Daoy (cell line): Measurements from ENCODE around the gene GAB1. TPM values are rescaled to one million over a fixed set of nuclear protein-coding genes. Genes with fewer than 3 reads are reported as not detected.

Experiments used
- DNase-seq: peaks from one replicate; pipeline ENCODE4 v3.0.0-alpha.2; 2015; ENCODE audit warnings: low read depth
- total RNA-seq: library from RNA; depleted of rRNA; stranded (reverse); fragments of >200 nt; shearing (Covaris generic); gene quantifications from 2 replicates; pipeline ENCODE4 v1.2.3, GENCODE V29; 2014; rRNA removed

Gene GAB1
- 5.3 and 6.7 TPM in 2 replicates for total RNA-seq

DNA sequence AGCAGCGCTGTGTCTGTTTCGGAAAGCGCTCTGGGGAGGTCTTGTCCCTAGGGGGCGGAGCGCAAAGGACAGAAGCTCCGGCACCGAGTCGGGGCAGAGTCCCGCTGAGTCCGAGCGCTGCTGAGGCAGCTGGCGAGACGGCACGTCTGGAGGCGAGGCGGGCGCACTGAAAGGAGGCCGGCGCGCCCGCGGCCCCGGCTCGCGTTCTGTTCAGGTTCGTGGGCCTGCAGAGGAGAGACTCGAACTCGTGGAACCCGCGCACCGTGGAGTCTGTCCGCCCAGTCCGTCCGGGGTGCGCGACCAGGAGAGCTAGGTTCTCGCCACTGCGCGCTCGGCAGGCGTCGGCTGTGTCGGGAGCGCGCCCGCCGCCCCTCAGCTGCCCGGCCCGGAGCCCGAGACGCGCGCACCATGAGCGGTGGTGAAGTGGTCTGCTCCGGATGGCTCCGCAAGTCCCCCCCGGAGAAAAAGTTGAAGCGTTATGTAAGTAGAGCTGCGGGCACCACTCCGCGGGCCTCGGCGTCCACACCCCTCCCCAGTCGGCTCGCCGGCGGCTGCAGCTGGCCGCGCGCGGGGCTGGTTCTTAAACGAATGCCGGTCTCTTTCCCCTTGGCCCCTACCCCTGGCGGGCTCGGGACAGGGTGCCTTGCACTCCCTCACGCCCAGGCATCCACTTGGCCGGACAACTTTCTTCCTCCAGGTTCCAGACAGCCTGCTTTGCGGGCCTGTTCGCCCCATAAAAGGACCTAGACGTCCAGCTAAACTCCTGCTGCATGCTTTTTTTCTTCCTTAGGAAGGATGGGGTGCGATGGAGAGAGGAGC is at the start of gene GAB1:
Gene GAB1, plus strand, starts transcription at position 96 of the 819 bp plus-strand sequence. Its CDS starts 313 bp downstream, at position 409.
- DNase-seq: peak; percentile 70

DNA sequence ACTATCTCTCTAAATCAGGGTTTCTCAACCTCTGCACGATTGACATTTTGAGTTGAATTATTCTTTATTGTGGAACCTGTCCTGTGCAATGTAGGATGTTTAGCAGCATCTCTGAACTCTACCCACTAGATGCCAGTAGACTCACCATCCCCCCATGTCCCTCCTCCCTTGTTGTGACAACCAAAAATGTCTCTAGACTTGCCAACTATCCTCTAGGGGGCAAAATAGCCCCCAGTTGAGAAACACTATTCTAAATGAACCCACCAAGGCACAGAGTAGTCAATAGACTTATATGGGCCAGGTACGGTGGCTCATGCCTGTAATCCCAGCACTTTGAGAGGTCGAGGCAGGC is 49.1 kb upstream of the GAB1 start:
- no peak for DNase-seq

DNA sequence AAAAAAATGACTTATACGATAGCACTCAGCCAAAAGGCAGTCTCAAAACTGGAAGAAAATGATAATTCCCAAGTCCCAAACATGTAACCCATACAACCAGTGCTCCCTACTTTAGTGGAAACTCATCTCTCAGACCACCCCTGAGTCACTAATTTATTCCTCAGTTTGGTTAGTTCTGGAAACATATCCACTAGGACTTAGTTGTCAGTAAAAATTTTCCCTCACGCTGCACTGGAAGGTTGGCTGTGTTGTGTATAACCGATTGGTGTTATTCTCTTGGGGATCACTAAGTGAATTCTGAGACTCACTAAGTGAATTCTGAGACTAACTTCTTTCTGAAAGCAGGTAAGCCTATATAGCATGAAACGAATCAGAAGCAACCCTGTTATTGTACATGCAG is 48.5 kb upstream of the GAB1 start:
- DNase-seq: no peak

DNA sequence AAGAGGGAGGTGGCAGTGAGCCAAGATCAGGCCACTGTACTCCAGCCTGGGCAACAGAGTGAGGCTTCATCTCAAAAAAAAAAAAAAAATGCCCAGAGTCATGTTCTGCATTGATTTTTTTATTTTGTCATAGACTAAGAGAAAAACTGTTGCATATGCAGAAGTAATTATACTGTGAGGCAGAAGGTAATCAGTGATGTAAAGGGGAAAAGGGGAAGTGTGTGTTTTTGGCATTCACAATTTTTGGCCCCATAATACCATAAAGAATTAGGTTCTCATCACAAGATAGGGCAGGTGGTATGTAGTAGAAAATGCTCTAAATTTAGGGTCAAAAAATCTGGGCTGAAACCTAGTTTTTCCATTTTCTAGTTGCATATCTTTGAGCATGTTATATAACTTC is 47.3 kb upstream of the GAB1 start:
- DNase-seq: no peak

DNA sequence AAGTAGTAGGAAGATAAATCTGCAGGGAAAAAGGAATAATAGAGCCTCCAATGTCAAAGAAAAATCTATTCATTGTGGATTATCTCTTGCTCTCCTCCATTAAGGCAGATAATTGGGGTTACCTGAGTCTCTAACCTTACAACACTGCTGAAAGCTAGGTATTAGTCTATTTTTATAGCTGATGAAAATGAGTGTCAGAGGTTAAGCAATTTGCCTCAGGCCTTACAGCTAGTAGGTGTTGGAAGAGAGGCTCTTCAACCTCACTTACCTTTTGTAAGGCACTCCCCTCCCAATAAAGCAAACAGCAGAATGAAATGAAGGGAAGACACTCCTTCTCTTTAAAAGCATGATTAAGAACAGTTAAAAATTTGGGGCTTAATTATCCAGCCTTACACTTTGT is 45.4 kb upstream of the GAB1 start:
- DNase-seq: no peak

DNA sequence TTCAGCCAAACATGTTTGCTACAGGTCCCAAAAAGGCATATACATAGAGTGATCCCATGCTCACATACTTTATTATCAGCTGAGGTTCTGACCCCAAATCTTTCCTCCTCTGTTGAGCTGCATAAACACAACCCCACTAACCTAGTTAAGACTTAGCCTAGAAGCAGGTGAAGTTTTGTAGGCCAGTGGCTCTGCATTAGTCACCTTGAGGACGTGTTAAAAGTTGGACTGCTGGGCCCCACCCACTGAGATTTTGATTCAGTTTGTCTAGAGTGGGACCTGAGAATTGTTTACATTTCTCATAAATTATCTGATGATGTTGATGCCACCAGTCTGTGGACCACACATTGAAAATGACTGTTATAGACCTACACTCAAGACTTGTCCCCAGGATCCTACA is 43.8 kb upstream of the GAB1 start:
- DNase-seq: no peak

DNA sequence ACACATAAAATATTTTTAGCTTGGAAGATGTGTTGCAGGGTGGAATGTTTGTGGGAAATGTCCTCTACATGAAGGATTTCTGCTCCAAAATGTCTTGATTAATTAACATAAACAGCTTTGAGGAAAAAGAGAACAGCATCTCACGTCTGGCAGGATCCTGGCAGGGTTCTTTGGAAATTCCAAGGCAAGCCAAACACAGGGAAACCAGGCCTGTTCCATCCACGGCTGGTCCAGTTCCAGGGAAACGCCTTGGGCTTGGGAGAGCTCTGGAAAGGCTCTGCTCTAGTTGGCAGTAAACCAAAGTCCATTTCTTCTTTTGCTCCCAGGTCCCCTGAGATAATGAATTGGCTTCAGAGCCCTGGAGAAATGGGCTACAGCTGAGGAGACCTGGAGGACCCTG is 42.4 kb upstream of the GAB1 start:
- no peak for DNase-seq

DNA sequence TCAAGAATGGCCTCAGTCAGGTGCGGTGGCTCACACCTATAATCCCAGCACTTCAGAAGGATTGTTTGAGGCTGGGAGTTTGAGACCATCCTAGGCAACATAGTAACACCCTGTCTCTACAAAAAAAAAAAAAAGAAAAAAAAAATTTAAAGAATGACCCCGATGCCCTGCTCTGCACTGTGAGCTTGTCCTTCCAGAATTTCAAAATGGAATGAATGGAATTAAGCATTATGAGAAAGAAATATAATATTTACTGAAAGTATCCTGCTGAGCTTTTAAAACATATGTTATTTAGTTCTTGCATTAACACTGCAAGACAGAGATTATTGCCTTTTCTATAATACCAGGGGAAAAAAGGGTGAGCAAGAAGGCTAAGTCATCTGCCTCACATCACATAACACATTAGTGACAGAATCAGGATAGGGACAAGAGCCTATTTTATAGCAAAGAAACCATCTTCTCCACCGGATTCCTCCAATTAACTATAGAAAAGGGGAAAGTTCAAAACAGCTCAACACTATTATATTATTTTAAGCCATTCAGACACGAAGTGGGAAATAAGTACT is 41.9 kb upstream of the GAB1 start:
- no peak for DNase-seq

DNA sequence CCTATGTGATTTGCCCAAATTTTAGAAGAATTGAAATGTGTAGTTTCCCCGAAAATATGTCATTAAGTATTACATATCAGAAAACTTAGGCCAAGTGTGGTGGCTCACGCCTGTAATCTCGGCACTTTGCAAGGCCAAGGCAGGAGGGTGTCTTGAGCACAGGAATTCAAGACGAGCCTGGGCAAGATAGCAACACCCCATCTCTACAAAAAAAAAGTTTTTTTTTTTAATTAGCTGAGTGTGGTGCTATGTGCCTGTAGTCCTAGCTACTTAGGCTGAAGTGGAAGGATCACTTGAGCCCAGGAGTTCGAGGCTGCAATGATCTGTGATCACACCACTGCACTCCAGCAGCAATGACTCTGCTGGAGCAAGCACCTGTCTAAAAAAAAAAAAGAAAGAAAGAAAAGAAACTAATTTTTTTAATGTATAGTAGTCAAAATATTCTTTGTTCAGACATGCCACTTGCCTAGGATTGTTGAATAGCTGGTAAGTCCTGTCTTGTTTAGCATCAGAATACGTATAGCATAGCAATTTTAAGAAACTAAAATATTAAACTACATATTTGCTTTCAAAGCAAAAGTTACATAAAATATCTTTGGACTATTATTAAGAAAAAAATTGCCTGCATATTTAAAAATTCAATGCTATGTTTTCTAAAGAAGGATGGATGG is 40.1 kb upstream of the GAB1 start:
- no peak for DNase-seq

DNA sequence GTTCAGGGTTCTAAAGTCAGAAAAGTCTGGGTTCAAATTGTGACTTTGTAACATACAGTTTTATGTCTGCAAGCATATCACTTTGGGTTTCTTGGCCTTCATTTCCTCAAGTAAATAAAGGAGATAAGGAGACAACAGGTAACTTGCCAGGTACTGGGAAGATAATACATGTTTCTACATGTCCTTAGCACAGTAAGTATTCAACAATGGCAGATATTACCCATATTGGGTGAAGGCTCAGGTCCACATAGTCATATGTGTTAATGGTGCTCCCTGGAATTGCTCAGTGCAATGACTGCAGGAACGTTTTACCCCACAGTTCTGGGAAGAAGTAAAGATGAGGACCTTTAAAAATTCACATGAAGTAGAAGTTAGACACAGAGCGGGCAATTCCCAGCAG is 35.8 kb upstream of the GAB1 start:
- no peak for DNase-seq

DNA sequence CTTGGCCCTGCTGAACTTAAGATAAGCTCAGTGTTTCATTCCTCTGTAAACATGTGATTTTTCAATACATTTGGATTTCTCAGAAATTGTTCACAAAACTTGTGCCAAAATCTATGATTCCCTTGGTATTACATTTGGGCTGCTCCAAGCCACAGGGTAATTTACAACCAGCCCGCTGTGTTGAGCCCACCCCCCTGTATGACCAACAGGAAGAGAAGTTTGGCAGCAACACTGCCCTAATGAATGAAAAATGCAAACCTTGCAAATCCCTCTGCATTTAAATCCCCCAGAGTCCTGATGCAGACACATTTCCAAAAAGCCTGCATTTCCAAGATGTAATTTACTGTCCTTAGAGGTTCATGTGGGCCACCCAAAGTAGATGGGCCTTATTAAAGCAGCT is 34.1 kb upstream of the GAB1 start:
- DNase-seq: no peak

DNA sequence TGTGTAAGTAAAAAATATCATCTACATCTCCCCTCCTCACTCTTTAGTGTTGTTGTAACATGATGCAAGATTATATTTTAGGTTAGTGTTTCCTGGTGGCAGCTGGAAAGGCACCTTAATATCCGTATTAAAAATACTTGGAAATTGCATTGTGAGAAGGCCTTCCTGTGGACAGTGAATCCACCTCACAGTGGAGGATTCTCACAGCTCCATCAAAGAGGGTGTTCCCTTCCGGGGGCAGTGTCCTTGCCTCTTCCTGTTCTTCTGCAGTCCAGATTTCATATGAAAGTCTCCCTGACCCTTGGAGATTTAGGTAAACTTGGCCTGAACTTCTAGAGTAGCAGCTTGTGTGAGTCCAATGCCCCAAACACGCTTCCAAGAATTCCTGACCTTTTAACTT is 29.9 kb upstream of the GAB1 start:
- DNase-seq: no peak

DNA sequence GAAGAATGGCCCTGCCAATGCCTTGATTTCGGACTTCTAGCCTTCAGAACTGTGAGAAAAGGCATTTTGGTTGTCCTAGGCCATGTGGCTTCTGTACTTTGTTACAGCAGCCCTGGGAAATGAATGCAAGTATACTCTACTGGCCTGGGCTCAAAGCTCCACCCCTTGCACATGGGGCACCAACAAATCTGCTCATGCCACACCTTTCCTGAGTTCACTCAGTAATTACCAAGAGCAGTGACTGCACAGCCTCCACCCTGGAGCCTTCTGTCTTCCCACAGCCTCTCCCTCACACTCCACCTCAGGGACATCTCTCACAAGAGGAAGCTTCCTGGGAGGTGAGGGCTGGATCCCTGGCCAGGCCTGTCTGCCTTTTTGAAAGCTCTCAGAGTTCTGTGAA is 29.1 kb upstream of the GAB1 start:
- no peak for DNase-seq

DNA sequence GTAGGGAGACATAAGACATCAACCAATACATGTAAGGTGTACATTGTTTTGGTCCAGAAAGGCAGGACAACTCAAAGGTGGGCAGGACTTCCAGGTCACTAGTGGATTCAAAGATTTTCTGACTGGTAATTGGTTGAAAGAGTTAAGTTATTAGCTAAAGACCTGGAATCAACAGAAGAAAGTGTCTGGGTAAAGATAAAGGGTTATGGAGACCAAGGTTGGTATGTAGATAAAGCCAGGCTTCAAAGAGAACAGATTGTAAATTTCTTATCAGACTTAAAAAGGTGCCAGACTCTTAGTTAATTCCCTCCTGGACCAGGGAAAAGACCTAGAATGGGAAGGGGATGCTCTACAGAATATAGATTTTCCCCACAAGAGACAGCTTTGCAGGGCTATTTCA is 28.3 kb upstream of the GAB1 start:
- no peak for DNase-seq

DNA sequence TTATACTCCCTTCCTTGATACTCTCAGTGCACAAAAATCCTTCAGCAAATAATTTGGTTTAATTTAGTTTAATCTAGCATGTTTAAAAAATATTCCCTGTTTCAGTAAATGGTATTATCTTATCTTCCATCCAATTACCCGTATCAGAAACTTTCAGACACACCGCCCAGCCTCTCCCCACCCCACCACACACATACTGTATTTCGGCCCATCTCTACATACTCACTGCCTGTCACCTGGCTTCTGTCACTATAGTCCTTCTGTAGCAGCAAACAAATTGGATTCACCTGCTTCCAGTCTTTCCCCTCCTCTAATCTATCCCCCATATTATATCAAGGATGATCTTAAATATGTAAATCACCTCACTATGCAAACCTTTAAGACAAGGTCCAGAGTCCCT is 24.8 kb upstream of the GAB1 start:
- DNase-seq: no peak

DNA sequence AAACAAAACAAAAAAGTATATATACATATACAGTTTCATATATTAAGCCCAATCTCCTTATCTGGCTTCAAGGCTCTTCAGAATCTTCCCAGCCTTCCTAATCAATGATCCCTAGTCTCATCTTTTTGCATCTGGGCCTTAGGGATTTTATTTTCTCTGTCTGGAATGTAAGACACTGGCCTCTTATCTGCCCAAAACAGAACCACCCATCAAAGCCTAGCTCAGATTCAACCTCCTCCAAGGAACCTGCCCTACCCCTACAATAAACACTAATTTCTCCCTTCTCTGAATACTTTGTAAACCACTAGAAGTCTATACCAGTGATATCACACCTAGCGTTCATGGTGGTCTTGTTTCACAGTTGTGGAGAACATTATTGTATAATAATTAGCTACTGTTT is 23.2 kb upstream of the GAB1 start:
- DNase-seq: no peak

DNA sequence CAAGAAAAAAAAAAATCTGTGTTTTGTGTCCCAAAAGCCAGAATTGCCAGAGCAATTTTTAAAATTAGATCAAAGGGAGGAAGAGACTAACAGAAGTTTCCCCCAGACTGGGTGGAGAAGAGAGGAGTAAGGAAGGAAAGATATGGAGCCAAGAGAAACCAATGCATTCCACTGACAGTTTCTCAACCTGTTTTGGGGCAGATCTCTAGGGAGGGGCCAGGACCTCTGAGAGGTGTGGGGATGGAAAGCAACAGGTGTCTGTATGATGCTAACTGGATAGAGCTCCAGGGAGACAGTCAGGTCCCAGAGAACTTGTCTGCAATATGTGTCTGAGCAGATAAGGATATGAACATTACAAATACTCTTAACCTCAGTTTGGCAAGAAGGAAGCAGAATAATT is 22.7 kb upstream of the GAB1 start:
- DNase-seq: no peak

DNA sequence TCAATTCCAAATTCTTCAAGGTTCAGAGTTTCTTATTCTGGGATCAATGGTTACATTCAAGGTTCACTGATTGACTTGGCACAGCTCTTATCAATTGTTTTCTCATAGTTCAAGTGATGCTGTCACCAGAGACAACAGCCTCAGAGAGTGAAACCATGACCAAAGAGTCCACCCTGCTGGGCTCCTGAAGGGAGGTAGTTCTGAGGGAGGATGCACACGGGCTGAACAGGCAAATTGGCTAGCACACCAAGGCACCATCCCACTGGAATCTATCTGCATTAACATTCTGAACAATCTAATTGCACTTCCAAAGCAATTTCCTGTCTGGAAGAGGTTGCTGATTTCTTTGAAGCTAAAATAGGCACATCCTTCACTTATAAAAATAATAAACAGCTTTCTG is 16.6 kb upstream of the GAB1 start:
- DNase-seq: no peak

DNA sequence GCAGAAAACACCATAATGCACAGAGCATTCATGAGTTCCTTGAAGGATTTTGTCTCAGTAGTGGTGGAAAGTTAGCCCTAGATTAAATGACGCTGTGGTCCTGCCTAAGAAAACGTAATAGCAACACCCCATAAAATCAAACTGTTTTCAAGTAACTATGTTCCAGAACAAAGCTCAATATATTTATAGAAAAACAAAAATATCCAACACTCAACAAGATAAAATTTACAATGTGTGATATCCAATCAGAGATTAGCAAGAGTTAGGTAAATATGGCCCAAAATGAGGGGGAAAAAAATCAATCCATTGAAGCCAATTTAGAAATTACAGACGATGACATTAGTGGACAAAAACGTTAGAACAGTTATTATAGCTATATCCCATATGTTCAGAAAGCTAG is 9.9 kb upstream of the GAB1 start:
- DNase-seq: no peak

DNA sequence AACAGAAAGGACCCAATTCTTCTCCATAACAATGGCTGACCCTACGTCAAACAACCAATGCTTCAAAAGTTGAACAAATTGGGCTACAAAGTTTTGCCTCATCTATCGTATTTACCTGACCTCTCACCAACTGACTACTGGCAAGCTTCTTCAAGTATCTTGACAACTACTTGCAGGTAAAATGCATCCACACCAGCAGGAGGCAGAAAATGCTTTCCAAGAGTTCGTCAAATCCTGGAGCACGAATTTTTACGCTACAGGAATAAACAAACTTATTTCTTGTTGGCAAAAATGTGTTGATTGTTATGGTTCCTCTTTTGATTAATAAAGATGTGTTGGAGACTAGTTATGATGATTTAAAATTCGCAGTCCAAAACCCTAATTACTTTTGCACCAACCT is 6.7 kb upstream of the GAB1 start:
- DNase-seq: no peak

DNA sequence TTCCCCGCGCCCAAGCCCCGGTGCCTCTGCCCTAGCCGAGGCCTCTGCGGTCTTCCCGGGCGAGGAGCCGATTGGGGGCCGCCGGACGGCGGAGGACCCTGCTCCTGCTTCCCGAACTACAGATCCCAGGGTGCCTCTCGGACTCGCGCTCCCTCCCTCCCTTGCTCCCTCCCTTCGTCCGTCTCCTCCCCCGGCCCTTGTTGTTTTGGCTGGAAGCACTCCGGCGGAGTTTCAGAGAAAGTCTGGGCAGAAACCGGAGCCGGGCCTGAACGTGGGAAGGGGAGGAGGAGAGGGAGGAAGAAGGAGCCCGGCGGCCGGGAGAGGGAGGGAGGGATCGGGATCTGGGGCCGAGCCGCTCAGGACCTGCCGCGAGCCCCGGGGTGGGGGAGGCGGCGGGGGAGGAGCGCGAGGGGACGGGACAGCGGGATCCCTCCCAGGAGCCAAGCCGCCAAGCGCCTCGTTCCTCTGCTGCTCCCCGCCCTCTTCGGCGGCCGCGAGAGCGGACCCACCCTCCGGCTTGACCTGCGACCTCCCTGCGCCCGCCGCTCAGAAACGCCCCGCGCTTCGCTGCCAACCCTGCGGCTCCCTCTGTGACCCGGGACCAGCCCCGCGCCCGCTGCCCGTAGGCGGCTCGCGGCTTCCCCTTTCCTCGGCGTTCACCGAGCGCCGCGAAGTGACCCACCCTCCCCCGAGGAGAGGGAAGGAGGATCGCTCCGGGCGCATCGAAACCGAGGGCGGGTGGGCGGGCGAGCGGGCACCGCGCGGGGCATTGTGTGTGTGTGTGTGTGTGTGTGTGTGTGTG is 496 bp upstream of the GAB1 start:
- peak; percentile 76 for DNase-seq

DNA sequence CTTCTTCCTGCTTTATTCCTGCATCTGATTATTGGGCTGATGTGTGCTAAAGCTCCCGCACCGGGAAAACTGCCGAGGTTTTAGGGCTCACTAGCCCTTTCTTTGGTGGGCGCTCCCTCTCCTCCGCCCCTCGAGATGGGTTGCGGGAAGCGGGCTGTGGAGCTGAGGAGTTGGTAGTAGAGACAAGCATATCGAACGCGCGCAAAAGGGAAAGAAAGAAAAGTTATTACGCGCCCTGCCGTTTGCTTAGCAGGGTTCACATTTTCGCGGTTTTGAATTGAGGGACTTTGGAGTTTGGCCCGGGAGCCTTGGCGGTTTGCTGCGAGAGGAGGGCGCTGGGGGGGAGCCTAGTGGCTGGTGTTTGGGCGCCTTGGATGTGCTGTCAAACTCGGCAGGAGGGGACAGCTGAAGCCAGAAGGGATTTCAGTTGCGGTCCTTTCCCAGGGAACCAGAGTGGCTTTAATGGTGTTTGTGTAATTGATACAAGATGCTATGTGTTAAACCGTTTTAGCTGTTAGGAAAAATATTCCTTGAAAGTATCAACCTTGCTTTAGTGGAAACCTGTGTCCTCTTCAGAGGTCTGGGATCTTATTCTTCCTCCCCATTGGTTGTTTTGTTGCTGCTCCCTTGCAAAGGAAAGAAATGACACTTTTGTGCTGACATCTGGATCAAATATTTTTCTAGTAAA is 1.1 kb downstream of the GAB1 start:
- peak; percentile 31 for DNase-seq
